ENCODE data around the gene PSMC3. TPM values are rescaled to one million over a fixed set of nuclear protein-coding genes. Genes with fewer than 3 reads are reported as not detected.
A peak's percentile ranks its signal among the peaks of the same experiment; 100 is the strongest.

PSMC3 gene
- total and polyA plus RNA-seq, 7 experiments from 2014 or later = 42.2 to 149 (median 59.2) TPM

DNA sequence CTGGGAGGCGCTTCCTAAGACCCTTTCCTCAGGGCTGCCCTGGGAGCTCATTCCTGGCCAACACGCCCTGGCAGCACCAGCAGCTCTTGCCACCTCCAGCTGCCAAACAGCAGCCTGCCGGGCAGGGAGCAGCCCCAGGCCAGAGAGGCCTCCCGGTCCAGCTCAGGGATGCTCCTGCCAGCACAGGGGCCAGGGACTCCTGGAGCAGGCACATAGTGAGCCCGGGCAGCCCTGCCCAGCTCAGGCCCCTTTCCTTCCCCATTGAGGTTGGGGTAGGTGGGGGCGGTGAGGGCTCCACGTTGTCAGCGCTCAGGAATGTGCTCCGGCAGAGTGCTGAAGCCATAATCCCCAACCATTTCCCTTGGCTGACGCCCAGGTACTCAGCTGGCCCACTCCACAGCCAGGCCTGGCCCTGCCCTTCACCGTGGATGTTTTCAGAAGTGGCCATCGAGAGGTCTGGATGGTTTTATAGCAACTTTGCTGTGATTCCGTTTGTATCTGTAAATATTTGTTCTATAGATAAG is 10.2 kb downstream of the PSMC3 start:
- intact Hi-C loops (cut with micrococcal nuclease) = no loop called here
- POLR2A ChIA-PET = no interaction called here
- H3K36me3 ChIP-seq (ENCODE audit: control insufficient read depth in 2 of 3, insufficient read depth in 3 of 3, low read length in 3 of 3) = peaks cover 0 to 81% (median 0%) of the 10 kb centered on the region in 3 experiments

DNA sequence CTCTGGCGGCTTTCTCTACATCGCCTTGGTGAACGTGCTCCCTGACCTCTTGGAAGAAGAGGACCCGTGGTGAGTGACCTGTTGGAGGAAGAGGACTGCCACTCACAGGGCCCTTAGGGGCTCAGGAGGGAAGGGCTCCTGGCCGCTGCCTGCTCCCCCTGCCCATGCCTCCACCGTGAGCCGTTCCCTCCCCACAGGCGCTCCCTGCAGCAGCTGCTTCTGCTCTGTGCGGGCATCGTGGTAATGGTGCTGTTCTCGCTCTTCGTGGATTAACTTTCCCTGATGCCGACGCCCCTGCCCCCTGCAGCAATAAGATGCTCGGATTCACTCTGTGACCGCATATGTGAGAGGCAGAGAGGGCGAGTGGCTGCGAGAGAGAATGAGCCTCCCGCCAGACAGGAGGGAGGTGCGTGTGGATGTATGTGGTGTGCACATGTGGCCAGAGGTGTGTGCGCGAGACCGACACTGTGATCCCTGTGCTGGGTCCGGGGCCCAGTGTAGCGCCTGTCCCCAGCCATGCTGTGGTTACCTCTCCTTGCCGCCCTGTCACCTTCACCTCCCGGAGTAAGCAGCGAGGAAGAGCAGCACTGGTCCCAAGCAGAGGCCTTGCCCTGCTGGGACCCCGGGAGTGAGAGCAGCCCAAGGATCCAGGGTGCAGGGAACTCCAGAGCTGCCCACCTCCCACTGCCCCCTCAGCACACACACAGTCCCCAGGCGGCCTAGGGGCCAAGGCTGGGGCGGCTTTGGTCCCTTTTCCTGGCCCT is 11.0 kb downstream of the PSMC3 start:
- no peaks in the 10 kb centered on the region for H3K27me3 ChIP-seq (ENCODE audit: control insufficient read depth in 2 of 2, insufficient read depth in 2 of 2, low read length in 2 of 2)
- intact Hi-C loops (cut with micrococcal nuclease) = no loop called here
- Mint-ChIP-seq H3K27me3 (no peaks in the 10 kb centered on the region), H3K4me1 (peaks cover 0 to 5% (median 0%) of the 10 kb centered on the region in 7 donors), H3K36me3 (peaks cover 0 to 23% (median 11%) of the 10 kb centered on the region in 5 donors), H3K4me3 (no peak overlapping the region), H3K9me3 (no peaks in the 10 kb centered on the region), H3K27ac (peak overlapping the region in 3 of 9 donors; percentile 6 to 56 (median 38))
- H3K36me3 ChIP-seq (ENCODE audit: control insufficient read depth in 2 of 3, insufficient read depth in 3 of 3, low read length in 3 of 3) = peaks cover 0 to 78% (median 0%) of the 10 kb centered on the region in 3 experiments
- DNase-seq (no peak), ATAC-seq (no peak)
- no peaks in the 10 kb centered on the region for H3K4me1 ChIP-seq (ENCODE audit: control insufficient read depth in 2 of 2, insufficient read depth in 2 of 2, low read length in 2 of 2)
- ChIA-PET CTCF (interaction anchor here (0.7 to 0.9 kb wide), 2 partner anchors 37 to 41 kb away, joined by 4 read pairs; no protein-coding TSS in a partner anchor), POLR2A (no interaction called here)
- H3K9me3 ChIP-seq (ENCODE audit: control insufficient read depth in 2 of 3, low read length in 3 of 3) = no peaks in the 10 kb centered on the region
- H3K4me3 ChIP-seq (ENCODE audit: low read length) = no peak overlapping the region
- H3K27ac ChIP-seq (ENCODE audit: low read depth, low read length) = no peak overlapping the region

More for the DNA sequence above, 10.2 kb downstream of the PSMC3 start:
- H3K4me1 ChIP-seq (ENCODE audit: control insufficient read depth in 2 of 2, insufficient read depth in 2 of 2, low read length in 2 of 2) = no peaks in the 10 kb centered on the region
- Mint-ChIP-seq H3K36me3 (peaks cover 0 to 23% (median 11%) of the 10 kb centered on the region in 5 donors), H3K4me3 (no peak overlapping the region), H3K9me3 (no peaks in the 10 kb centered on the region), H3K27ac (peak overlapping the region in 2 of 9 donors; percentile 36 to 38), H3K4me1 (peaks cover 0 to 5% (median 0%) of the 10 kb centered on the region in 7 donors), H3K27me3 (no peaks in the 10 kb centered on the region)
- H3K9me3 ChIP-seq (ENCODE audit: control insufficient read depth in 2 of 3, low read length in 3 of 3) = no peaks in the 10 kb centered on the region
- no peaks in the 10 kb centered on the region for H3K27me3 ChIP-seq (ENCODE audit: control insufficient read depth in 2 of 2, insufficient read depth in 2 of 2, low read length in 2 of 2)
- H3K27ac ChIP-seq (ENCODE audit: low read depth, low read length) = no peak overlapping the region
- ATAC-seq (no peak), DNase-seq (no peak)
- H3K4me3 ChIP-seq (ENCODE audit: low read length) = no peak overlapping the region
- CTCF ChIA-PET = interaction anchor here (0.7 to 0.9 kb wide), 2 partner anchors 37 to 42 kb away, joined by 4 read pairs; no protein-coding TSS in a partner anchor

DNA sequence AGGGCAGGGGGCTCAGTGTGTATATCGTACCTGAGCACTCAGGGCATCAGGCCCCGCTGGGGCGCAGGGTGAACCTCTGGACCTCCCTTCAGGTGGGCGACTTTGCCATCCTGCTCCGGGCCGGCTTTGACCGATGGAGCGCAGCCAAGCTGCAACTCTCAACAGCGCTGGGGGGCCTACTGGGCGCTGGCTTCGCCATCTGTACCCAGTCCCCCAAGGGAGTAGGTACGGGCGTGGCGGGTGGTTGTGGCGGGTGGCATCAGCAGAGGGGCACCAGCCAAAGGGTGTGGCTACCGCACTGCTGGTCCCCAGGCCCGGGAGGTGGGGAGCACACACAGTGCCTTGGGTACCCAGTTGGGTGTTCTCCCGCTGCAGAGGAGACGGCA is 11.6 kb downstream of the PSMC3 start:
- ChIA-PET CTCF (interaction anchor here (8.3 kb wide), 1 partner anchor 43 kb away, joined by 140 read pairs; no protein-coding TSS in a partner anchor), POLR2A (no interaction called here)
- DNase-seq = no peak
- intact Hi-C loops (cut with micrococcal nuclease) = loop anchor here in 1 of 2 donors (5.0 kb wide), 1 partner anchor 587 kb away; no protein-coding TSS in a partner anchor
- Mint-ChIP-seq H3K36me3 (peaks cover 0 to 17% (median 6%) of the 10 kb centered on the region in 5 donors), H3K4me1 (peaks cover 0 to 6% (median 1%) of the 10 kb centered on the region in 7 donors), H3K27me3 (no peaks in the 10 kb centered on the region), H3K27ac (no peak overlapping the region), H3K9me3 (no peaks in the 10 kb centered on the region), H3K4me3 (no peak overlapping the region)
- Histone ChIP-seq H3K27me3 (ENCODE audit: control insufficient read depth in 2 of 2, insufficient read depth in 2 of 2, low read length in 2 of 2) (no peaks in the 10 kb centered on the region), H3K4me1 (ENCODE audit: control insufficient read depth in 2 of 2, insufficient read depth in 2 of 2, low read length in 2 of 2) (no peaks in the 10 kb centered on the region), H3K9me3 (ENCODE audit: control insufficient read depth in 2 of 3, low read length in 3 of 3) (no peaks in the 10 kb centered on the region), H3K4me3 (ENCODE audit: low read length) (no peak overlapping the region), H3K36me3 (ENCODE audit: control insufficient read depth in 2 of 3, insufficient read depth in 3 of 3, low read length in 3 of 3) (peaks cover 0 to 72% (median 0%) of the 10 kb centered on the region in 3 experiments), H3K27ac (ENCODE audit: low read depth, low read length) (no peak overlapping the region)
- ATAC-seq = no peak

DNA sequence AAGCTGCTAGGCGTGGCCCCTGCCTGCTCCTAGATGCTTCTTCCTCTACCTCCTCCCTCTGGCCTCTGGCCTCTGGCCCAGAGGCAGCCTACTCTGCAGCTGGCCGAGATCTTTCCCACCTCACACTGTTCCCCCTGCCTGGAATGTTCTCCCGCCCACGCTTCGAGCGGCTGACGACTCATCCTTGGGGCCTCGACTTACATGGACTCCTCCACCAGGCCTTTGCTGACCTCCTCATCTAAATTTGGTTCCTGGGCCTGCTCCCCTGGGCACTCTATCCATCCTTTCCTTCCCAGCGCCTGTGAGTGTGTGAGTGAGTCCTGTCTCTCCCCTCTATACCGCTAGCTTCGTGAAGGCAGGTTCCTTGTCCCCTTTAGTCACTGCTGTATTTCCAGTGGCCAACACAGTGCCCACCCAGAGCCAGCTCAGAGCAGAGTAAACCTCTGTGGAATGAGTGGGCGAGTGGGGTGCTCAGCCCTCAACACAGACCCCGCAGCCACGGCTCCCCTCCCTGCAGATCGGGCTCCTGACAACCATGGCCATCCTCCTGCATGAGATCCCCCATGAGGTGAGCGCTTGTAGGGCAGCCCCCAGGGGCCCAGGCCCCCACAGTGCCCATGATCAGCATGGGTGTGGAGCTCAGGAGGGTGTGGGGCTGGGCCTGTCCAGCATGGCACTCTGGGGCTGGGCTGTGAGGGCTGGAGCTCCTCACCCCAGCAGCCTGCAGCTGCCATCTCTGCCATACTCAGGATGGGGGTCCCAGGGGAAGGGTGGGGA is 12.1 kb downstream of the PSMC3 start:
- Mint-ChIP-seq H3K4me1 (peaks cover 0 to 12% (median 7%) of the 10 kb centered on the region in 7 donors), H3K27ac (peak overlapping the region in 3 of 9 donors; percentile 76 to 84 (median 77)), H3K4me3 (no peak overlapping the region), H3K36me3 (peaks cover 0 to 16% (median 6%) of the 10 kb centered on the region in 5 donors), H3K27me3 (no peaks in the 10 kb centered on the region), H3K9me3 (no peaks in the 10 kb centered on the region)
- Histone ChIP-seq H3K27ac (ENCODE audit: low read depth, low read length) (no peak overlapping the region), H3K9me3 (ENCODE audit: control insufficient read depth in 2 of 3, low read length in 3 of 3) (no peaks in the 10 kb centered on the region), H3K27me3 (ENCODE audit: control insufficient read depth in 2 of 2, insufficient read depth in 2 of 2, low read length in 2 of 2) (no peaks in the 10 kb centered on the region), H3K4me1 (ENCODE audit: control insufficient read depth in 2 of 2, insufficient read depth in 2 of 2, low read length in 2 of 2) (peaks cover 0 to 3% of the 10 kb centered on the region in 2 donors), H3K36me3 (ENCODE audit: control insufficient read depth in 2 of 3, insufficient read depth in 3 of 3, low read length in 3 of 3) (peaks cover 0 to 68% (median 0%) of the 10 kb centered on the region in 3 experiments), H3K4me3 (ENCODE audit: low read length) (no peak overlapping the region)
- DNase-seq (no peak), ATAC-seq (no peak)
- intact Hi-C loops (cut with micrococcal nuclease) = loop anchor here in 1 of 2 donors (5.0 kb wide), 1 partner anchor 587 kb away; no protein-coding TSS in a partner anchor
- ChIA-PET POLR2A (no interaction called here), CTCF (interaction anchor here (8.3 kb wide), 1 partner anchor 43 kb away, joined by 140 read pairs; no protein-coding TSS in a partner anchor)

DNA sequence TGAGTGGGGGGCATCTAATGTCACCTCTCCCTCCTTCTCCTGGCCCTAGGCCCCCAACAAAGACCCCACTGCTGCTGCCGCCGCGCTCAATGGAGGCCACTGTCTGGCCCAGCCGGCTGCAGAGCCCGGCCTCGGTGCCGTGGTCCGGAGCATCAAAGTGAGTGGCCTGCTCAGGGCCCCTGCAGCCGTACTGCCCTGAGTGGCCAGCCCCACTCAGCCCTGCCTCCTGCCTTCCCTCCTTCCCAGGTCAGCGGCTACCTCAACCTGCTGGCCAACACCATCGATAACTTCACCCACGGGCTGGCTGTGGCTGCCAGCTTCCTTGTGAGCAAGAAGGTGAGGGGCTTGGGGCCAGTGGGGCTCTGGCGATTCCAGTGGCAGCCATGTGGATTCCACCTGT is 12.9 kb downstream of the PSMC3 start:
- ChIA-PET POLR2A (no interaction called here), CTCF (interaction anchor here (8.3 kb wide), 1 partner anchor 42 kb away, joined by 140 read pairs; no protein-coding TSS in a partner anchor)
- H3K36me3 Mint-ChIP-seq = peaks cover 0 to 16% (median 4%) of the 10 kb centered on the region in 5 donors
- Histone ChIP-seq H3K27ac (ENCODE audit: low read depth, low read length) (no peak overlapping the region), H3K9me3 (ENCODE audit: control insufficient read depth in 2 of 3, low read length in 3 of 3) (no peaks in the 10 kb centered on the region), H3K4me1 (ENCODE audit: control insufficient read depth in 2 of 2, insufficient read depth in 2 of 2, low read length in 2 of 2) (peaks cover 3 to 7% of the 10 kb centered on the region in 2 donors), H3K4me3 (ENCODE audit: low read length) (no peak overlapping the region), H3K36me3 (ENCODE audit: control insufficient read depth in 2 of 3, insufficient read depth in 3 of 3, low read length in 3 of 3) (peaks cover 0 to 60% (median 0%) of the 10 kb centered on the region in 3 experiments), H3K27me3 (ENCODE audit: control insufficient read depth in 2 of 2, insufficient read depth in 2 of 2, low read length in 2 of 2) (no peaks in the 10 kb centered on the region)
- DNase-seq = no peak
- no peaks in the 10 kb centered on the region for H3K27me3 Mint-ChIP-seq
- no peaks in the 10 kb centered on the region for H3K9me3 Mint-ChIP-seq
- H3K27ac Mint-ChIP-seq = peak overlapping the region in 1 of 9 donors; percentile 77
- H3K4me3 Mint-ChIP-seq = no peak overlapping the region
- peaks cover 0 to 16% (median 9%) of the 10 kb centered on the region in 7 donors for H3K4me1 Mint-ChIP-seq
- intact Hi-C loops (cut with micrococcal nuclease) = loop anchor here in 1 of 2 donors (5.0 kb wide), 1 partner anchor 586 kb away; no protein-coding TSS in a partner anchor
- ATAC-seq = no peak
